Neural progenitor cell (in vitro differentiated cells): Measurements from ENCODE around the gene FLAD1. TPM values are rescaled to one million over a fixed set of nuclear protein-coding genes. Genes with fewer than 3 reads are reported as not detected.

ENCODE experiments used
- DNase-seq: peaks from one replicate; pipeline ENCODE4 v3.0.0-alpha.2; 2016; ENCODE audit warnings: low spot score
- H2AFZ ChIP-seq: fragments of 200-600 bp; sonication (generic); replicated peaks from 2 replicates; pipeline ENCODE4 v1.6.1; 2016; ENCODE audit warnings: antibody characterized with exemption
- H3F3A ChIP-seq: fragments of 200-600 bp; sonication (generic); 2 replicates; pipeline ENCODE4 v1.6.1; 2016; ENCODE audit warnings: antibody characterized with exemption, low read depth
- H3K27ac ChIP-seq: fragments of 200-600 bp; sonication (generic); 2 replicates; pipeline ENCODE4 v1.5.1; 2016; ENCODE audit warnings: mild to moderate bottlenecking
- H3K27me3 ChIP-seq: fragments of 200-600 bp; sonication (generic); 2 replicates; pipeline ENCODE4 v1.6.1; 2016; ENCODE audit warnings: mild to moderate bottlenecking, moderate library complexity
- H3K36me3 ChIP-seq: fragments of 200-600 bp; sonication (generic); 2 replicates; pipeline ENCODE4 v1.5.1; 2016
- H3K4me1 ChIP-seq: fragments of 200-600 bp; sonication (generic); 2 replicates; pipeline ENCODE4 v1.6.1; 2016; ENCODE audit warnings: mixed run types
- H3K4me2 ChIP-seq: fragments of 200-600 bp; sonication (generic); 2 replicates; pipeline ENCODE4 v1.6.1; 2016
- H3K4me3 ChIP-seq: fragments of 200-600 bp; sonication (generic); 2 replicates; pipeline ENCODE4 v1.5.1; 2016
- H3K79me2 ChIP-seq: fragments of 200-600 bp; sonication (generic); 2 replicates; pipeline ENCODE4 v1.6.1; 2016; ENCODE audit warnings: low read depth
- H3K9ac ChIP-seq: fragments of 200-600 bp; sonication (generic); 2 replicates; pipeline ENCODE4 v1.6.1; 2016
- H3K9me3 ChIP-seq: fragments of 200-600 bp; sonication (generic); 2 replicates; pipeline ENCODE4 v1.5.1; 2016; ENCODE audit warnings: low read depth
- H4K20me1 ChIP-seq: fragments of 200-600 bp; sonication (generic); 2 replicates; pipeline ENCODE4 v1.6.1; 2016; ENCODE audit warnings: low read depth
- H3K27ac Mint-ChIP-seq: 3 replicates; pipeline ENCODE4 v1.8.0; 2021; ENCODE audit warnings: mixed read lengths
- H3K27me3 Mint-ChIP-seq: 2 replicates; pipeline ENCODE4 v1.8.0; 2022; ENCODE audit warnings: low read depth, mild to moderate bottlenecking, inconsistent platforms, moderate library complexity, mixed read lengths; ENCODE audit not compliant: insufficient read depth
- H3K36me3 Mint-ChIP-seq: 3 replicates; pipeline ENCODE4 v1.8.0; 2021; ENCODE audit warnings: mixed read lengths
- H3K4me1 Mint-ChIP-seq: 3 replicates; pipeline ENCODE4 v1.8.0; 2021; ENCODE audit warnings: mixed read lengths
- H3K4me3 Mint-ChIP-seq: 3 replicates; pipeline ENCODE4 v1.8.0; 2021; ENCODE audit warnings: mild to moderate bottlenecking, moderate library complexity, mixed read lengths
- H3K9me3 Mint-ChIP-seq: 3 replicates; pipeline ENCODE4 v1.8.0; 2020; ENCODE audit warnings: mixed read lengths
- CTCF ChIP-seq: fragments of 200-600 bp; sonication (generic); IDR thresholded peaks from 2 replicates; pipeline ENCODE4 v1.5.1; 2017; ENCODE audit warnings: antibody characterized with exemption, mild to moderate bottlenecking
- EZH2 ChIP-seq: fragments of 200-600 bp; sonication (generic); IDR thresholded peaks from 2 replicates; pipeline ENCODE4 v1.6.1; 2017; ENCODE audit warnings: antibody characterized with exemption, mild to moderate bottlenecking, moderate library complexity
- EZH2phosphoT487 ChIP-seq: fragments of 200-600 bp; sonication (generic); IDR thresholded peaks from 2 replicates; pipeline ENCODE4 v1.6.1; 2017; ENCODE audit warnings: antibody characterized with exemption
- total RNA-seq: library from RNA; depleted of rRNA; stranded (reverse); fragments of >200 nt; gene quantifications from 2 replicates; pipeline ENCODE4 v1.2.3, GENCODE V29; 2015; ENCODE audit warnings: low replicate concordance

The FLAD1 gene
- total RNA-seq, 1 donor from 2014 or later, result 19.3 TPM

GRCh38 chr1:154954541-154954940 lies 28.6 kb upstream of the FLAD1 start:
- Histone ChIP-seq H3K4me3 (peak overlapping the region; percentile 66), H3K4me1 (peaks cover 38% of the 10 kb centered on the region), H3K36me3 (no peaks in the 10 kb centered on the region), H3K4me2 (peak overlapping the region; percentile 85), H3K79me2 (peaks cover 42% of the 10 kb centered on the region), H3K27me3 (no peaks in the 10 kb centered on the region), H3K9ac (no peak overlapping the region), H3F3A (peaks cover 47% of the 10 kb centered on the region), H4K20me1 (peaks cover 56% of the 10 kb centered on the region), H2AFZ (no peak overlapping the region), H3K9me3 (no peaks in the 10 kb centered on the region), H3K27ac (peak overlapping the region; percentile 97)
- H3K27ac Mint-ChIP-seq, result peak overlapping the region; percentile 100
- peak; percentile 69 for DNase-seq
- peak overlapping the region; percentile 94 for H3K4me3 Mint-ChIP-seq
- H3K27me3 Mint-ChIP-seq, result peaks cover 11% of the 10 kb centered on the region
- H3K9me3 Mint-ChIP-seq, result no peaks in the 10 kb centered on the region
- TF ChIP-seq EZH2phosphoT487, result no peak
- no peak for TF ChIP-seq CTCF
- TF ChIP-seq EZH2, result no peak
- peaks cover 12% of the 10 kb centered on the region for H3K36me3 Mint-ChIP-seq
- peaks cover 64% of the 10 kb centered on the region for H3K4me1 Mint-ChIP-seq

GRCh38 chr1:154955039-154955717 lies 28.0 kb upstream of the FLAD1 start:
- H3K9ac ChIP-seq, result peak overlapping the region; percentile 38
- no peak overlapping the region for H2AFZ ChIP-seq
- DNase-seq, result peak; percentile 90
- H3F3A ChIP-seq, result peaks cover 47% of the 10 kb centered on the region
- no peaks in the 10 kb centered on the region for H3K36me3 ChIP-seq
- Mint-ChIP-seq H3K27ac (peak overlapping the region; percentile 100), H3K4me3 (peak overlapping the region; percentile 94), H3K36me3 (peaks cover 12% of the 10 kb centered on the region), H3K4me1 (peaks cover 64% of the 10 kb centered on the region), H3K27me3 (peaks cover 11% of the 10 kb centered on the region), H3K9me3 (no peaks in the 10 kb centered on the region)
- peaks cover 51% of the 10 kb centered on the region for H4K20me1 ChIP-seq
- H3K27ac ChIP-seq, result peak overlapping the region; percentile 97
- no peaks in the 10 kb centered on the region for H3K27me3 ChIP-seq
- H3K79me2 ChIP-seq, result peaks cover 48% of the 10 kb centered on the region
- H3K4me2 ChIP-seq, result peak overlapping the region; percentile 85
- no peak for TF ChIP-seq EZH2
- TF ChIP-seq CTCF, result no peak
- no peak for TF ChIP-seq EZH2phosphoT487
- peak overlapping the region; percentile 66 for H3K4me3 ChIP-seq
- peaks cover 38% of the 10 kb centered on the region for H3K4me1 ChIP-seq
- H3K9me3 ChIP-seq, result no peaks in the 10 kb centered on the region

- H3K4me2 ChIP-seq, result peak within 1 kb of the TSS; percentile 85
- peak within 1 kb of the TSS; percentile 66 for H3K4me3 ChIP-seq
- peak within 1 kb of the TSS; percentile 38 for H3K9ac ChIP-seq
- Mint-ChIP-seq H3K27me3 (peaks cover 17% of the 10 kb centered on the region), H3K9me3 (no peaks in the 10 kb centered on the region), H3K27ac (peak within 1 kb of the TSS; percentile 100), H3K36me3 (peaks cover 9% of the 10 kb centered on the region), H3K4me1 (peaks cover 72% of the 10 kb centered on the region), H3K4me3 (peak within 1 kb of the TSS; percentile 94)
- TF ChIP-seq CTCF (peak; percentile 48), EZH2phosphoT487 (no peak), EZH2 (no peak)
- H3K79me2 ChIP-seq, result peaks cover 56% of the 10 kb centered on the region
- H3K9me3 ChIP-seq, result no peaks in the 10 kb centered on the region
- H3F3A ChIP-seq, result peaks cover 53% of the 10 kb centered on the region
- H2AFZ ChIP-seq, result peak within 1 kb of the TSS; percentile 53
- peak; percentile 95 for DNase-seq
- H3K27me3 ChIP-seq, result no peaks in the 10 kb centered on the region
- H3K27ac ChIP-seq, result peak within 1 kb of the TSS; percentile 97
- peaks cover 49% of the 10 kb centered on the region for H4K20me1 ChIP-seq
- peaks cover 45% of the 10 kb centered on the region for H3K4me1 ChIP-seq
- H3K36me3 ChIP-seq, result no peaks in the 10 kb centered on the region
Measured at GRCh38 chr1:154955718-154956543, 27.2 kb upstream of the FLAD1 start, which contains the start of gene PBXIP1. PBXIP1 (minus strand) TSS chr1:154956099; CDS start chr1:154953721, 2,378 bp downstream.
